ENCODE results near the gene HIGD1A. TPM values are rescaled to one million over a fixed set of nuclear protein-coding genes. Genes with fewer than 3 reads are reported as not detected.
A peak's percentile ranks its signal among the peaks of the same experiment; 100 is the strongest.

HIGD1A gene
- total and polyA plus RNA-seq, 7 experiments from 2014 or later = 15.3 to 79.6 (median 23.8) TPM

GRCh38 chr3:42849017-42849416, 44.7 kb upstream of the HIGD1A start:
- Histone ChIP-seq H3K4me1 (ENCODE audit: control insufficient read depth in 2 of 2, insufficient read depth in 2 of 2, low read length in 2 of 2) (peaks cover 0 to 10% of the 10 kb centered on the region in 2 donors), H3K27me3 (ENCODE audit: control insufficient read depth in 2 of 2, insufficient read depth in 2 of 2, low read length in 2 of 2) (no peaks in the 10 kb centered on the region), H3K27ac (ENCODE audit: low read depth, low read length) (no peak overlapping the region), H3K4me3 (ENCODE audit: low read length) (no peak overlapping the region), H3K36me3 (ENCODE audit: control insufficient read depth in 2 of 3, insufficient read depth in 3 of 3, low read length in 3 of 3) (no peaks in the 10 kb centered on the region), H3K9me3 (ENCODE audit: control insufficient read depth in 2 of 3, low read length in 3 of 3) (no peaks in the 10 kb centered on the region)
- no peak for DNase-seq
- intact Hi-C loops (cut with micrococcal nuclease) = no loop called here
- no peak for ATAC-seq
- no peaks in the 10 kb centered on the region for H3K36me3 Mint-ChIP-seq
- H3K27me3 Mint-ChIP-seq = no peaks in the 10 kb centered on the region
- no peak overlapping the region for H3K4me3 Mint-ChIP-seq
- no peak overlapping the region for H3K27ac Mint-ChIP-seq
- no peaks in the 10 kb centered on the region for H3K9me3 Mint-ChIP-seq
- ChIA-PET POLR2A (no interaction called here), CTCF (no interaction called here)
- peaks cover 10 to 16% (median 13%) of the 10 kb centered on the region in 7 donors for H3K4me1 Mint-ChIP-seq

GRCh38 chr3:42847731-42848130, 43.4 kb upstream of the HIGD1A start:
- no peaks in the 10 kb centered on the region for H3K36me3 ChIP-seq (ENCODE audit: control insufficient read depth in 2 of 3, insufficient read depth in 3 of 3, low read length in 3 of 3)
- DNase-seq = no peak
- no peak for ATAC-seq
- intact Hi-C loops (cut with micrococcal nuclease) = no loop called here
- H3K4me1 ChIP-seq (ENCODE audit: control insufficient read depth in 2 of 2, insufficient read depth in 2 of 2, low read length in 2 of 2) = peaks cover 0 to 10% of the 10 kb centered on the region in 2 donors
- no peak overlapping the region for H3K27ac ChIP-seq (ENCODE audit: low read depth, low read length)
- no peaks in the 10 kb centered on the region for H3K36me3 Mint-ChIP-seq
- no peaks in the 10 kb centered on the region for H3K27me3 Mint-ChIP-seq
- no peak overlapping the region for H3K4me3 ChIP-seq (ENCODE audit: low read length)
- H3K4me1 Mint-ChIP-seq = peaks cover 10 to 16% (median 13%) of the 10 kb centered on the region in 7 donors
- H3K27me3 ChIP-seq (ENCODE audit: control insufficient read depth in 2 of 2, insufficient read depth in 2 of 2, low read length in 2 of 2) = no peaks in the 10 kb centered on the region
- ChIA-PET CTCF (no interaction called here), POLR2A (no interaction called here)
- peak overlapping the region in 1 of 9 donors; percentile 17 for H3K27ac Mint-ChIP-seq
- H3K9me3 Mint-ChIP-seq = no peaks in the 10 kb centered on the region
- no peaks in the 10 kb centered on the region for H3K9me3 ChIP-seq (ENCODE audit: control insufficient read depth in 2 of 3, low read length in 3 of 3)
- peak overlapping the region in 1 of 10 donors; percentile 36 for H3K4me3 Mint-ChIP-seq

DNA sequence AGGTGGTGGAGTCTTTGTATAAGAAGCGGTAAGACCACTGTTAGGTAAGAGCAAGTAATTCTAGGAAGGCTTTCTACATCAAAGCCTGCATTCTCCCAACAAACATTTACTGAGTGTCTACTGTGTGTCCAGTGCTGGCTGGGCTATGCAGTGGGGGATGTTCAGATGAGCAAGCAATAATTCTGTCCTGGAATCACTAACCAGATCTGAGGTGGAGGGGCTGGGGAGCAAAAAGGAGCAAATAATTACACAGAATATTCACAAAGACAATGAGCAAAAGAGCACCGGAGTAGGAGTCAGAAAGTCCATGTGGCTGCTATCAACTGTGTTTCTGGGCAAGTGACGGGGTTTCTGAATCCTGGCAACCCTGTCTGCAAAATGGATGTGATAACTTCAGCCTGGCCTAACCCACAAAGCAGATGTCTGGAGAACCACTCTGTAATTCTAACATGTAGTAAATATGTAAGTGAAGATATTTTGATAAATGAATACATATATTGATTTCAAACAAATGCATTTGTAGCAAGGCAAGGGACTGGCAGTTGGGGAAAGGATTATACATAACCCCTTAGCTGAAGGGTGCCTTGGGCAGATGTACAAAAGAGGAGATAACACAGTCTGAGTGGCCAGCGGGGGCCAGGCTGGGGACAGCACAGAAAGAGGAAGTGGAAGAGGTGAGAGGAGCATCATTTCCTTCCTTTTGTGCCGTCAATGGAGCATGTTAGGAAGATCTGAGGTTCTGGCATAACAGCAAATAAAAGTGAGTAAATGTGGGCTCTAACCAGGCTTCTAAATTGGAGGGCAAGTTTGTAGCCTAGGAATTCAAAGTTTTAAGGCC, 42.6 kb upstream of the HIGD1A start:
- Histone ChIP-seq H3K4me1 (ENCODE audit: control insufficient read depth in 2 of 2, insufficient read depth in 2 of 2, low read length in 2 of 2) (peaks cover 0 to 10% of the 10 kb centered on the region in 2 donors), H3K27me3 (ENCODE audit: control insufficient read depth in 2 of 2, insufficient read depth in 2 of 2, low read length in 2 of 2) (no peaks in the 10 kb centered on the region), H3K4me3 (ENCODE audit: low read length) (no peak overlapping the region), H3K27ac (ENCODE audit: low read depth, low read length) (no peak overlapping the region), H3K36me3 (ENCODE audit: control insufficient read depth in 2 of 3, insufficient read depth in 3 of 3, low read length in 3 of 3) (no peaks in the 10 kb centered on the region), H3K9me3 (ENCODE audit: control insufficient read depth in 2 of 3, low read length in 3 of 3) (no peaks in the 10 kb centered on the region)
- intact Hi-C loops (cut with micrococcal nuclease) = no loop called here
- DNase-seq (peak in 4 of 9 donors; percentile 2 to 15 (median 11)), ATAC-seq (peak; percentile 87)
- POLR2A ChIA-PET = interaction anchor here (0.7 to 0.8 kb wide), 2 partner anchors 208 to 229 kb away, joined by 3 read pairs; no protein-coding TSS in a partner anchor
- H3K27ac Mint-ChIP-seq = peak overlapping the region in 4 of 9 donors; percentile 16 to 90 (median 32)
- no peaks in the 10 kb centered on the region for H3K27me3 Mint-ChIP-seq
- no peaks in the 10 kb centered on the region for H3K36me3 Mint-ChIP-seq
- peaks cover 10 to 16% (median 13%) of the 10 kb centered on the region in 7 donors for H3K4me1 Mint-ChIP-seq
- H3K4me3 Mint-ChIP-seq = peak overlapping the region in 4 of 10 donors; percentile 27 to 46 (median 32)
- H3K9me3 Mint-ChIP-seq = no peaks in the 10 kb centered on the region
- CTCF ChIA-PET = interaction anchor here (0.9 kb wide), 1 partner anchor 67 kb away, joined by 3 read pairs; no protein-coding TSS in a partner anchor

DNA sequence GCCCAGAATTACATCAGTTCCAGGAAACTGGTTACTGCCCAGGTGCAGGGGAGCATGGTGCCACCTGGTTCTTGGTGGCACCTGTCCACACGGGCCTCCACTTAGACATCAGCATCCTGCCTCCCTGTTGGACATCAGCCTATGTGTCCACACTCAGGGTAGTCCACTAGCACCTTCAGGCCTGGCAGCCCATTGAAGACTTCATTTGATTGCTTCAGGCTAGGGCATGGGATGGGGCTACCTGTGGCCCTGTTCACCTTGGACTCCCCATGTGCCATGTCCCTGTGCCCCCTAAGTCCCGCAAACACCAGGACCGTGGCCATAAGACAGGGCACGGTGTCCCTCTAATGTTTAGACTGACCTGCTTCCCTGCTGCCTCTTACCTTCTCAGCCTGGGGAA, 40.5 kb upstream of the HIGD1A start:
- ChIA-PET POLR2A (no interaction called here), CTCF (no interaction called here)
- no peak overlapping the region for H3K4me3 ChIP-seq (ENCODE audit: low read length)
- Mint-ChIP-seq H3K9me3 (no peaks in the 10 kb centered on the region), H3K27me3 (no peaks in the 10 kb centered on the region), H3K27ac (no peak overlapping the region), H3K4me3 (no peak overlapping the region), H3K4me1 (peaks cover 10 to 16% (median 13%) of the 10 kb centered on the region in 7 donors), H3K36me3 (no peaks in the 10 kb centered on the region)
- H3K9me3 ChIP-seq (ENCODE audit: control insufficient read depth in 2 of 3, low read length in 3 of 3) = no peaks in the 10 kb centered on the region
- no peaks in the 10 kb centered on the region for H3K27me3 ChIP-seq (ENCODE audit: control insufficient read depth in 2 of 2, insufficient read depth in 2 of 2, low read length in 2 of 2)
- peaks cover 0 to 10% of the 10 kb centered on the region in 2 donors for H3K4me1 ChIP-seq (ENCODE audit: control insufficient read depth in 2 of 2, insufficient read depth in 2 of 2, low read length in 2 of 2)
- H3K27ac ChIP-seq (ENCODE audit: low read depth, low read length) = no peak overlapping the region
- no peaks in the 10 kb centered on the region for H3K36me3 ChIP-seq (ENCODE audit: control insufficient read depth in 2 of 3, insufficient read depth in 3 of 3, low read length in 3 of 3)
- intact Hi-C loops (cut with micrococcal nuclease) = no loop called here
- ATAC-seq = no peak
- DNase-seq = no peak

- Histone ChIP-seq H3K27ac (ENCODE audit: low read depth, low read length) (no peak overlapping the region), H3K4me1 (ENCODE audit: control insufficient read depth in 2 of 2, insufficient read depth in 2 of 2, low read length in 2 of 2) (peaks cover 0 to 10% of the 10 kb centered on the region in 2 donors), H3K27me3 (ENCODE audit: control insufficient read depth in 2 of 2, insufficient read depth in 2 of 2, low read length in 2 of 2) (no peaks in the 10 kb centered on the region), H3K9me3 (ENCODE audit: control insufficient read depth in 2 of 3, low read length in 3 of 3) (no peaks in the 10 kb centered on the region), H3K4me3 (ENCODE audit: low read length) (no peak overlapping the region), H3K36me3 (ENCODE audit: control insufficient read depth in 2 of 3, insufficient read depth in 3 of 3, low read length in 3 of 3) (no peaks in the 10 kb centered on the region)
- H3K36me3 Mint-ChIP-seq = no peaks in the 10 kb centered on the region
- H3K27ac Mint-ChIP-seq = no peak overlapping the region
- H3K27me3 Mint-ChIP-seq = peaks cover 0 to under 1% (median 0%) of the 10 kb centered on the region in 5 donors
- ATAC-seq (no peak), DNase-seq (no peak)
- H3K9me3 Mint-ChIP-seq = no peaks in the 10 kb centered on the region
- ChIA-PET CTCF (no interaction called here), POLR2A (no interaction called here)
- no peak overlapping the region for H3K4me3 Mint-ChIP-seq
- intact Hi-C loops (cut with micrococcal nuclease) = no loop called here
- H3K4me1 Mint-ChIP-seq = peaks cover 10 to 19% (median 13%) of the 10 kb centered on the region in 7 donors
These were observed 40.1 kb upstream of the HIGD1A start for GRCh38 chr3:42844412-42844713.

GRCh38 chr3:42843713-42844411, 39.6 kb upstream of the HIGD1A start:
- DNase-seq (no peak), ATAC-seq (no peak)
- no peak overlapping the region for H3K27ac ChIP-seq (ENCODE audit: low read depth, low read length)
- no peaks in the 10 kb centered on the region for H3K9me3 Mint-ChIP-seq
- no peaks in the 10 kb centered on the region for H3K36me3 Mint-ChIP-seq
- H3K4me3 ChIP-seq (ENCODE audit: low read length) = no peak overlapping the region
- intact Hi-C loops (cut with micrococcal nuclease) = no loop called here
- POLR2A ChIA-PET = no interaction called here
- H3K27me3 Mint-ChIP-seq = peaks cover 0 to 5% (median 0%) of the 10 kb centered on the region in 5 donors
- H3K4me1 Mint-ChIP-seq = peaks cover 10 to 20% (median 13%) of the 10 kb centered on the region in 7 donors
- no peaks in the 10 kb centered on the region for H3K27me3 ChIP-seq (ENCODE audit: control insufficient read depth in 2 of 2, insufficient read depth in 2 of 2, low read length in 2 of 2)
- peaks cover 0 to 10% of the 10 kb centered on the region in 2 donors for H3K4me1 ChIP-seq (ENCODE audit: control insufficient read depth in 2 of 2, insufficient read depth in 2 of 2, low read length in 2 of 2)
- no peak overlapping the region for H3K27ac Mint-ChIP-seq
- H3K9me3 ChIP-seq (ENCODE audit: control insufficient read depth in 2 of 3, low read length in 3 of 3) = no peaks in the 10 kb centered on the region
- H3K4me3 Mint-ChIP-seq = no peak overlapping the region
- CTCF ChIA-PET = no interaction called here
- H3K36me3 ChIP-seq (ENCODE audit: control insufficient read depth in 2 of 3, insufficient read depth in 3 of 3, low read length in 3 of 3) = no peaks in the 10 kb centered on the region
